ENCODE measurements around the gene FERMT3. TPM values are rescaled to one million over a fixed set of nuclear protein-coding genes. Genes with fewer than 3 reads are reported as not detected.

FERMT3 gene
- total RNA-seq, 1 experiment from 2014 or later: 10.6 TPM

DNA sequence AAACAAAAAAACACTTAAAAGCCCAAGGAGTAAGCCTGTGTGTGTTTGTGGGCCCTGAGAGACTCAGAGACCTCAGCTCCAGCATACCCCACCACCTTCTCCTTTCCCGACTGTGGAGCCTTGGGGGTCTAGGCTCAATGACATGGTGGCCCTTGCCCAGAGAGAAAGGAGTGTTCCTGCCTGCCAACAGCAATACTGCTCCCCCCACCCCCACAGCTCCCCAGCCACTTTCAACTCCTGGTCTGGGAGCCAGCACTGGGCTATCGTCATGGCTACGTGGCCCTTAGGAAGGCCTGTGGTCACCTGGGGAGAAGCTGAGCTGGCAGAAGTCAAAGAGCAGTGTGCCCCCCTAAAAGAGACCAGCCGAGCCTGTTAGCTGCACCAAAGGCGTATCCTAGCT, 37.6 kb downstream of the FERMT3 start:
- WGBS (ENCODE audit: extremely low coverage, insufficient read length, low lambda C conversion rate): no CpG with 5 or more reads among the region's 5 CpGs
- no peak for TF ChIP-seq CTCF (conservative IDR thresholded peaks at IDR 0.05)
- H3K23ac ChIP-seq (ENCODE audit: insufficient read length, low read depth, low read length): no peak overlapping the region
- H2AFZ ChIP-seq (ENCODE audit: low read length): no peak overlapping the region
- Mint-ChIP-seq H3K36me3 (ENCODE audit: insufficient read depth in 1 of 3, low read depth in 3 of 3) (peaks cover 12 to 23% (median 13%) of the 10 kb centered on the region in 3 experiments), H3K27ac (peak overlapping the region in 2 of 3 experiments; percentile 83 to 90; a peak in 3 of 7 replicates), H3K9me3 (no peaks in the 10 kb centered on the region; a peak in 1 of 5 replicates), H3K4me1 (peaks cover 35 to 42% of the 10 kb centered on the region in 2 experiments), H3K4me3 (peak overlapping the region; percentile 85 to 93), H3K27me3 (ENCODE audit: low read depth) (no peaks in the 10 kb centered on the region)
- no peak overlapping the region for H3K9ac ChIP-seq (ENCODE audit: extremely low read depth, insufficient read length, low read length)
- no peak overlapping the region for H3K27ac ChIP-seq (ENCODE audit: insufficient read length, low read depth, low read length)
- peaks cover 9% of the 10 kb centered on the region; the same call in 1 of the 2 replicates for H3K79me2 ChIP-seq (ENCODE audit: insufficient read depth, low read length)
- no peak overlapping the region for H3K4me2 ChIP-seq (ENCODE audit: insufficient read depth, insufficient read length, low read length)
- no peak overlapping the region for H4K91ac ChIP-seq (ENCODE audit: insufficient read length, low read depth, low read length)
- H3K4me1 ChIP-seq (ENCODE audit: insufficient read depth, low read length): peaks cover 3% of the 10 kb centered on the region; the same call in 1 of the 2 replicates
- no peaks in the 10 kb centered on the region for H3K9me3 ChIP-seq (ENCODE audit: control insufficient read depth, low read depth, low read length)
- H2AK5ac ChIP-seq (ENCODE audit: insufficient read length, low read length): no peak overlapping the region
- no peak for DNase-seq
- no peak overlapping the region for H4K8ac ChIP-seq (replicated peaks; ENCODE audit: insufficient read length, low read depth, low read length)
- H2BK20ac ChIP-seq (ENCODE audit: low read depth, low read length, poor library complexity, severe bottlenecking): no peak overlapping the region
- H3K79me1 ChIP-seq (ENCODE audit: insufficient read depth, low read depth, low read length, poor library complexity, severe bottlenecking): no peaks in the 10 kb centered on the region
- H2BK12ac ChIP-seq (ENCODE audit: insufficient read length, low read depth, low read length): no peak overlapping the region
- no peaks in the 10 kb centered on the region for H4K20me1 ChIP-seq (ENCODE audit: control insufficient read depth, insufficient read depth, insufficient read length)
- peaks cover 21% of the 10 kb centered on the region for H3K23me2 ChIP-seq (ENCODE audit: insufficient read length, low read depth, low read length, poor library complexity, severe bottlenecking)
- no peaks in the 10 kb centered on the region for H3K27me3 ChIP-seq (ENCODE audit: insufficient read depth, low read length)
- no peak overlapping the region for H3T11ph ChIP-seq (ENCODE audit: low read length)
- H2BK5ac ChIP-seq (ENCODE audit: insufficient read length, low read length): no peak overlapping the region
- no peak overlapping the region for H3K56ac ChIP-seq (ENCODE audit: insufficient read length, low read depth, low read length)
- no peak overlapping the region for H2BK120ac ChIP-seq (ENCODE audit: low read depth, low read length, poor library complexity, severe bottlenecking)
- H3K14ac ChIP-seq (ENCODE audit: insufficient read depth, low read length): no peak overlapping the region
- H3K18ac ChIP-seq (ENCODE audit: insufficient read length, low read depth, low read length): no peak overlapping the region
- H2BK15ac ChIP-seq (ENCODE audit: low read depth, low read length): no peak overlapping the region
- no peak overlapping the region for H4K5ac ChIP-seq (ENCODE audit: insufficient read length, low read depth, low read length)
- no peak overlapping the region for H3K4ac ChIP-seq (ENCODE audit: low read depth, low read length)
